Coronary artery (tissue), 2 donors: ENCODE measurements around the gene MVB12A.
A peak's percentile ranks its signal among the peaks of the same experiment; 100 is the strongest.

ENCODE experiments used
- DNase-seq: peaks from one replicate; pipeline ENCODE4 v3.0.0-alpha.2; 2017; ENCODE audit warnings: low spot score
- H3K27ac ChIP-seq, 2 donors: fragments of 200-600 bp; sonication (generic); one replicate each; pipeline ENCODE4 v1.5.1; 2016 to 2019
- H3K4me3 ChIP-seq: fragments of 200-600 bp; sonication (generic); 2 replicates; pipeline ENCODE4 v1.5.1; 2016; ENCODE audit warnings: mild to moderate bottlenecking, moderate library complexity
- CTCF ChIP-seq: fragments of 200-600 bp; sonication (generic); IDR thresholded peaks from one replicate; pipeline ENCODE4 v1.5.1; 2019; ENCODE audit warnings: antibody characterized with exemption

Gene MVB12A

DNA sequence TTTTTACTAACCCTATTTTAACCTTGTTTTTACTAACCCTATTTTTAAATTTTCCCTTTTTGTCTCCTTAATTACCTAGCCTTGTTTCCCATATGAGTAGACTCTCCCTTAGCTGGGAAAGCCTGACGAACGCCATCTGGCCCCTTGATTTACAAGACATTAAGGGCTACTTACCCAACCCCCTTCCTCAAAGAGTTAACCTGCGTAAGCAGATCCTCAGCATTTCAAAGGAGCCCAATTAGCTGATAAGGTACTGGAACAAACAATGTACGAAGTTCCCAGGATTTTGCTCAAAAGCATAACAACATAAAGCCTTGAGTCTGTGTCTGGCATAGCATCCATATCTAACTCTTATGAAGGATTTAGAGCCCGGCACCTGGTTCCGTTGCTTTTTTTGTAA, 4.7 kb upstream of the MVB12A start:
- Histone ChIP-seq H3K27ac (no peak overlapping the region), H3K4me3 (no peak overlapping the region)
- no peak for TF ChIP-seq CTCF
- no peak for DNase-seq

- no peak for DNase-seq
- no peak overlapping the region for H3K4me3 ChIP-seq
- H3K27ac ChIP-seq = no peak overlapping the region
- no peak for TF ChIP-seq CTCF
Observed at GRCh38 chr19:17418710-17419109, 1.1 kb upstream of the MVB12A start.

GRCh38 chr19:17419154-17419620, 660 bp upstream of the MVB12A start:
- TF ChIP-seq CTCF = no peak
- Histone ChIP-seq H3K27ac (peak overlapping the region; percentile 61 to 87), H3K4me3 (peak overlapping the region; percentile 95)
- DNase-seq = no peak

DNA sequence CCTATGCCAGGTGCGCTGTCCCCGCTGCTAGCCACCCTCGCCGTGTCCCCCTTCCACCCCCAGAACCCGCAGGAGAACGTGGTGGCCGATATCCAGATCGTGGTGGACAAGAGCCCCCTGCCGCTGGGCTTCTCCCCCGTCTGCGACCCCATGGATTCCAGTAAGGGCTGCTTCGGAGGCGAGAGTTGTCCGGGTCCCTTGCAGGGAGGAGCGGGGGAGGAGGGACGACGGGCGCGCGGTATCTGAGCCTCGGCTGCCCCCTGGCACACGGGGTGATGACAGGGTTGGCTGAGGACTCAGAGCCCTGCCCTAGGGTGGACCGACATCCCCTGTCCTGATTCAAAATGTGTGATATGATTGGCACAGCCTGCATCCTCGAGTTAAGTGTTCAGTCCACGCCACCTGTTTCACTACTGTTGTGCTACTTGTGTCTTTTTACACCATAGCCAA, 653 bp downstream of the MVB12A start:
- DNase-seq = no peak
- peak overlapping the region; percentile 54 to 82 for H3K27ac ChIP-seq
- TF ChIP-seq CTCF = no peak
- peak overlapping the region; percentile 95 for H3K4me3 ChIP-seq

- DNase-seq = no peak
- Histone ChIP-seq H3K27ac (no peak overlapping the region), H3K4me3 (no peak overlapping the region)
- no peak for TF ChIP-seq CTCF
Observed at GRCh38 chr19:17421942-17422341, 2.1 kb downstream of the MVB12A start.

GRCh38 chr19:17423429-17424208, 3.8 kb downstream of the MVB12A start:
- TF ChIP-seq CTCF = no peak
- no peak for DNase-seq
- H3K4me3 ChIP-seq = no peak overlapping the region
- no peak overlapping the region for H3K27ac ChIP-seq

GRCh38 chr19:17424743-17425365, 5.0 kb downstream of the MVB12A start:
- no peak overlapping the region for H3K4me3 ChIP-seq
- no peak for DNase-seq

More at GRCh38 chr19:17424743-17425365, 5.0 kb downstream of the MVB12A start:
- no peak for TF ChIP-seq CTCF
- no peak overlapping the region for H3K27ac ChIP-seq
